ENCODE data around the gene SLX9.

DNA sequence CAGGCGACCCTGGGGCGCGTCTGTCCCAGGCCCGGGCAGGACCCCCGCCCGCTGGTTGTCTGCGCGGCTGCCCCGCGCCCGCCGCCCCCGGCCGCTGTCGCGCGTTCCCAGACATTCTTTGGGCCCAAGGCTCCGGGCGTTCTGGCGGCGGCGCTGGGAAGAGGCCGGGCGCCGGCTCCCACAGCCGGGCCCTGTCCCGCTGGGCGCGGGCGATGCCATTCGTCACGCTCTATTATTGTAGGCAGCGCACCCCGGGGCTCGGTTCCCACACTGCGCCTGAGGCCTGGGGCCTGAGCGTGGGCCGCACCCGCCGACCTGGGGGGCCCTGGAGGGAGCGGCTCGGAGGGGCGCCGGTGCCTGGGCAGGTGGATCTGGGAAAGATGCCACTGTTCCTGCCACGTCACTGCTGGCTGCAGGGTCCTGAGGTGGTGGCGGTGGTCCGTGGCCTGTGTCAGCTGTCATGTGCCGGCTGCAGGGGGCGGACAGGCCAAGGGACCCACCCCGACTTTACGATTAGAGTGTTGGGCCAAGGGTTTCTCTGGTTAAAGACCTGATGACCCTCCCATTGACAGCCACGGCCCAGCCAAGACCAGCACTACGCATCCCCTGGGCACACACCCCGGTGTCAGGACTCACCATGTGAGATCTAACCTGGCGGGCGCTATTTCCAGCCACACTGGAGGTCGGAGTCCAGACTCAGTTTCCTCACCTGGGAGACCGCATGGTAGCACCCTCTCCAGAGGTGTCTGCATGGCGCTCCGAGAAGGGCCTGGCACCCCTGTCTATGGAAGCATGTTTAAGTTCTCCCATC is 79.5 kb downstream of the SLX9 start:
- TF ChIP-seq, protein P1, sequence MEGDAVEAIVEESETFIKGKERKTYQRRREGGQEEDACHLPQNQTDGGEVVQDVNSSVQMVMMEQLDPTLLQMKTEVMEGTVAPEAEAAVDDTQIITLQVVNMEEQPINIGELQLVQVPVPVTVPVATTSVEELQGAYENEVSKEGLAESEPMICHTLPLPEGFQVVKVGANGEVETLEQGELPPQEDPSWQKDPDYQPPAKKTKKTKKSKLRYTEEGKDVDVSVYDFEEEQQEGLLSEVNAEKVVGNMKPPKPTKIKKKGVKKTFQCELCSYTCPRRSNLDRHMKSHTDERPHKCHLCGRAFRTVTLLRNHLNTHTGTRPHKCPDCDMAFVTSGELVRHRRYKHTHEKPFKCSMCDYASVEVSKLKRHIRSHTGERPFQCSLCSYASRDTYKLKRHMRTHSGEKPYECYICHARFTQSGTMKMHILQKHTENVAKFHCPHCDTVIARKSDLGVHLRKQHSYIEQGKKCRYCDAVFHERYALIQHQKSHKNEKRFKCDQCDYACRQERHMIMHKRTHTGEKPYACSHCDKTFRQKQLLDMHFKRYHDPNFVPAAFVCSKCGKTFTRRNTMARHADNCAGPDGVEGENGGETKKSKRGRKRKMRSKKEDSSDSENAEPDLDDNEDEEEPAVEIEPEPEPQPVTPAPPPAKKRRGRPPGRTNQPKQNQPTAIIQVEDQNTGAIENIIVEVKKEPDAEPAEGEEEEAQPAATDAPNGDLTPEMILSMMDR (optimal IDR thresholded peaks at IDR 0.05 in 1 of 3, IDR thresholded peaks at IDR 0.05 in 1 of 3, conservative IDR thresholded peaks at IDR 0.05 in 1 of 3; ENCODE audit: extremely low read depth in 1 of 3, insufficient read depth in 2 of 3, low read length in 3 of 3): no peak
- TF ChIP-seq EZH2 (IDR thresholded peaks at IDR 0.05; ENCODE audit: low read length): no peak

Data from keratinocyte (primary cell).